HEK293T (cell line): ENCODE results near the gene FGF14.

Source experiments
- FOXA1 ChIP-seq: fragments of 450-650 bp; IDR thresholded peaks from 2 replicates; pipeline ENCODE4 v1.6.1; 2016; ENCODE audit warnings: mild to moderate bottlenecking
- HDGF ChIP-seq: fragments of 450-650 bp; IDR thresholded peaks from 2 replicates; pipeline ENCODE4 v1.6.1; 2017; ENCODE audit warnings: antibody characterized with exemption, borderline replicate concordance
- SP1 ChIP-seq: fragments of 450-650 bp; IDR thresholded peaks from 2 replicates; pipeline ENCODE4 v1.6.1; 2017
- SUZ12 ChIP-seq: fragments of 450-650 bp; IDR thresholded peaks from 2 replicates; pipeline ENCODE4 v1.6.1; 2016; ENCODE audit warnings: mild to moderate bottlenecking

DNA sequence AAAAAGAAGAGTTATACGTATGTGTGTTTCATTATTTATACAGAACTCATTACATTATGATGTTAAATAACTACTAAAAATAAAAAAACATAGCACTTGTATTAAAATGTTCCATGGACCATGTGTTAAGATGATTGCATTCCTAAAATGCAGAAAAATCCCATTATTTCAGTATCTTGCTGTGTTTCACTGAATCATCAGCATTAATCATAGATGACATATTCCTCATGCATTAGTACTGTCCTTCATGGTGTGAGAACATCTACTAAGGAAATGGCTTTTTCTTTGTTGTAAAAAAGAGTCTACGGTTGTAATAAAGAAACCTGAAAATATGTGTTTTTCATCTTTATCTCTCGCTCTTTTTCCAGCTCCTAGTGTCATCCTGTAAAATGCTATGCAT is 416.5 kb downstream of the FGF14 start:
- TF ChIP-seq HDGF, result no peak
- TF ChIP-seq SUZ12, result no peak
- no peak for TF ChIP-seq SP1
- TF ChIP-seq FOXA1, result no peak
